Spleen (tissue), 11 donors: Measurements from ENCODE around the gene TUBA1B. TPM values are rescaled to one million over a fixed set of nuclear protein-coding genes. Genes with fewer than 3 reads are reported as not detected.

Source experiments
- DNase-seq: peaks from one replicate; pipeline ENCODE4 v3.0.0-alpha.2; 2020
- H3K27ac ChIP-seq, 8 donors: fragments of 200-600 bp; sonication (generic) in 7 of 8; 1 replicate in 4 of 8; 2 replicates in 4 of 8; pipeline versions ENCODE4 v1.5.0 to v1.8.0; 2016 to 2021; ENCODE audit warnings: inconsistent platforms in 4 of 8, mild to moderate bottlenecking in 4 of 8, moderate library complexity in 1 of 8
- H3K27me3 ChIP-seq, 7 donors: fragments of 200-600 bp; sonication (generic) in 6 of 7; replicated peaks in 1 of 7; 1 replicate in 4 of 7; 2 replicates in 3 of 7; pipeline versions ENCODE4 v1.5.0 to v1.8.0; 2016 to 2021; ENCODE audit warnings: inconsistent platforms in 3 of 7, mild to moderate bottlenecking in 1 of 7
- H3K36me3 ChIP-seq, 6 donors: fragments of 200-600 bp; sonication (generic) in 5 of 6; 1 replicate in 4 of 6; 2 replicates in 2 of 6; pipeline versions ENCODE4 v1.5.0 to v1.8.0; 2016 to 2021; ENCODE audit warnings: inconsistent platforms in 2 of 6
- H3K4me1 ChIP-seq, 6 donors: fragments of 200-600 bp; sonication (generic) in 5 of 6; 1 replicate in 3 of 6; 2 replicates in 3 of 6; pipeline versions ENCODE4 v1.5.0 to v1.8.0; 2016 to 2021; ENCODE audit warnings: inconsistent platforms in 3 of 6
- H3K4me3 ChIP-seq, 8 donors: fragments of 200-600 bp; sonication (generic) in 7 of 8; 1 replicate in 4 of 8; 2 replicates in 4 of 8; pipeline versions ENCODE4 v1.5.0 to v1.8.0; 2016 to 2021; ENCODE audit warnings: inconsistent platforms in 4 of 8, mild to moderate bottlenecking in 4 of 8, moderate library complexity in 2 of 8
- H3K9me3 ChIP-seq, 8 donors: fragments of 200-600 bp; sonication (generic) in 7 of 8; 1 replicate in 4 of 8; 2 replicates in 4 of 8; pipeline versions ENCODE4 v1.5.0 to v1.8.0; 2016 to 2021; ENCODE audit warnings: inconsistent platforms in 4 of 8
- POLR2A ChIP-seq, 3 donors: fragments of 450-650 bp; IDR thresholded peaks; one replicate each; pipeline ENCODE4 v1.5.1; 2017; ENCODE audit warnings: antibody characterized with exemption in 3 of 3, mild to moderate bottlenecking in 1 of 3
- POLR2AphosphoS5 ChIP-seq, 3 donors: sonication (generic); formaldehyde crosslinking; IDR thresholded peaks; one replicate each; pipeline ENCODE4 v1.5.1; 2017; ENCODE audit warnings: antibody characterized with exemption in 3 of 3
- WGBS, 5 donors: extraction: QIAGEN DNeasy Blood & Tissue Kit in 3 of 5; methylation state at CpG; one replicate each; pipeline versions ENCODE4 v1.1.5 to v1.1.7; 2013 to 2018; 5-methylcytosine and 5-hydroxymethylcytosine counted together
- intact Hi-C: fragments of 100-400 bp; cut with DNase I; formaldehyde crosslinking; loops from one replicate; pipeline ENCODE4 v1.15.0; 2023; ENCODE audit warnings: low total_unique reads
- polyA plus RNA-seq, 3 donors: library from polyadenylated mRNA; stranded (reverse); fragments of 200-250 nt; gene quantifications; one replicate each; pipeline ENCODE4 v1.2.1, GENCODE V29; 2013
- total RNA-seq, 7 donors: library from RNA; depleted of rRNA in 3 of 7; stranded (reverse); fragments of >200 nt in 3 of 7; fragmentation: NEBNext Ultra II Directional in 4 of 7; extraction: Animal tissue kit (Norgen Biotek cat#: 25700) in 4 of 7; gene quantifications; one replicate each; pipeline versions ENCODE4 v1.1.0 to v1.2.1, GENCODE V29; 2016 to 2021
- TF ChIP-seq, protein P1 (sequence below), 11 experiments: fragments of 200-600 bp in 7 of 11; fragments of 450-650 bp in 4 of 11; sonication (generic) in 4 of 11; IDR thresholded peaks in 8 of 11; conservative IDR thresholded peaks in 3 of 11; 1 replicate in 7 of 11; 2 replicates in 4 of 11; pipeline versions ENCODE4 v1.4.0 to v1.8.0; 2016 to 2021; ENCODE audit warnings: antibody characterized with exemption in 11 of 11, inconsistent platforms in 4 of 11, mild to moderate bottlenecking in 1 of 11
- donor health status: healthy with polysubstance abuse.
- donor health status: DM: no; HTN: no; CAD: no; lungs with moderate emphysema.
- donor health status: DM: no; HTN: no; CAD: no.
- donor health status: Bipolar disorder and iron deficiency.
- donor health status: healthy.
- donor health status: DM: no; HTN: no; CAD: no.
- donor health status: DM: yes; HTN: yes; CAD: no.

Gene TUBA1B
- total and polyA plus RNA-seq, 10 donors: 231 to 706 (median 476) TPM

DNA sequence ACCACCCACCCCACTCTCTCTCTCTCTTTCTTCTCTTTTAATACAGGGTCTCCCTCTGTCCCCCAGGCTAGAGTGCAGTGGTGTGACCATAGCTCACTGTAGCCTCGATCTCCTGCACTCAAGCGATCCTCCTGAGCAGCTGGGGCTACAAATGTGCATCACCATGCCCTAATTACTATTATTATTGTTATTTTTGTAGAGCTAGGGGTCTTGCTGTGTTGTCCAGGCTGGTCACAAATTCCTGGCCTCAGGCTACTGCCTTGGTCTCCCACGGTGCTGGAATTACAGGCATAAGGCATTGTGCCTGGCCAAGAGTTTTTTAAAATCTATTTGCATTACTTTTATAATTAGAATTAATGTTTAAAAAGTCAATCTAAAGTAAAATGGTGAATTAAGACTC is 23.0 kb upstream of the TUBA1B start:
- Histone ChIP-seq H3K4me3 (no peak overlapping the region), H3K4me1 (peaks cover 0 to 11% (median 0%) of the 10 kb centered on the region in 6 donors), H3K36me3 (no peaks in the 10 kb centered on the region), H3K9me3 (no peaks in the 10 kb centered on the region), H3K27ac (no peak overlapping the region), H3K27me3 (no peaks in the 10 kb centered on the region)
- intact Hi-C loops: no loop called here
- TF ChIP-seq POLR2AphosphoS5 (IDR thresholded peaks at IDR 0.05): no peak
- TF ChIP-seq, protein P1, sequence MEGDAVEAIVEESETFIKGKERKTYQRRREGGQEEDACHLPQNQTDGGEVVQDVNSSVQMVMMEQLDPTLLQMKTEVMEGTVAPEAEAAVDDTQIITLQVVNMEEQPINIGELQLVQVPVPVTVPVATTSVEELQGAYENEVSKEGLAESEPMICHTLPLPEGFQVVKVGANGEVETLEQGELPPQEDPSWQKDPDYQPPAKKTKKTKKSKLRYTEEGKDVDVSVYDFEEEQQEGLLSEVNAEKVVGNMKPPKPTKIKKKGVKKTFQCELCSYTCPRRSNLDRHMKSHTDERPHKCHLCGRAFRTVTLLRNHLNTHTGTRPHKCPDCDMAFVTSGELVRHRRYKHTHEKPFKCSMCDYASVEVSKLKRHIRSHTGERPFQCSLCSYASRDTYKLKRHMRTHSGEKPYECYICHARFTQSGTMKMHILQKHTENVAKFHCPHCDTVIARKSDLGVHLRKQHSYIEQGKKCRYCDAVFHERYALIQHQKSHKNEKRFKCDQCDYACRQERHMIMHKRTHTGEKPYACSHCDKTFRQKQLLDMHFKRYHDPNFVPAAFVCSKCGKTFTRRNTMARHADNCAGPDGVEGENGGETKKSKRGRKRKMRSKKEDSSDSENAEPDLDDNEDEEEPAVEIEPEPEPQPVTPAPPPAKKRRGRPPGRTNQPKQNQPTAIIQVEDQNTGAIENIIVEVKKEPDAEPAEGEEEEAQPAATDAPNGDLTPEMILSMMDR (IDR thresholded peaks at IDR 0.05 in 8 of 11, conservative IDR thresholded peaks at IDR 0.05 in 3 of 11): no peak
- TF ChIP-seq POLR2A (IDR thresholded peaks at IDR 0.05): no peak
- 62 to 95% (median 74%) methylated on average over 3 of the region's 3 CpGs for WGBS, 5 donors
- DNase-seq: no peak

DNA sequence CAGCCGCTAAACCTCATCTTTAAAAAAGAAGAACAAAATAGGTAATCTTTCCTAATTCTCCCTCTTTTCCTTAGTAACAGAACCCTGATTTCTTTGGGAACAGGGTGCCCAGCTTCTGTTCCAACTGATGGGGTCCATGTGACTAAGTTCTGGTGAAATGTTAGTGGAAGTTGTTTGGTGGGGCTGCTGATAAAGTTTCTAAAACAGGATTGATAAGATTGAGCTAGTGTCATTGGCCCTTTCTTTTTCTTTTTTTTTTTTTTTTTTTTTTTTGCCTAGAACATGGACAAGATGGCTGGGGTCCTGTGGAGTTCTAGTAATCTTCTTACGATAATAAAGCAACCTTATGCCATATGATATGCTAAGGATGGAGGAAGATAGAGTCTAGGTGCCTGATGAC is 16.2 kb upstream of the TUBA1B start:
- intact Hi-C loops: no loop called here
- TF ChIP-seq POLR2AphosphoS5 (IDR thresholded peaks at IDR 0.05) (no peak), POLR2A (IDR thresholded peaks at IDR 0.05) (no peak)
- TF ChIP-seq, protein P1 (IDR thresholded peaks at IDR 0.05 in 8 of 11, conservative IDR thresholded peaks at IDR 0.05 in 3 of 11): no peak
- Histone ChIP-seq H3K4me1 (no peaks in the 10 kb centered on the region), H3K27me3 (no peaks in the 10 kb centered on the region), H3K9me3 (no peaks in the 10 kb centered on the region), H3K36me3 (no peaks in the 10 kb centered on the region), H3K27ac (no peak overlapping the region), H3K4me3 (no peak overlapping the region)
- 95 to 98% (median 97%) methylated on average over 2 of the region's 2 CpGs for WGBS, 5 donors
- no peak for DNase-seq

DNA sequence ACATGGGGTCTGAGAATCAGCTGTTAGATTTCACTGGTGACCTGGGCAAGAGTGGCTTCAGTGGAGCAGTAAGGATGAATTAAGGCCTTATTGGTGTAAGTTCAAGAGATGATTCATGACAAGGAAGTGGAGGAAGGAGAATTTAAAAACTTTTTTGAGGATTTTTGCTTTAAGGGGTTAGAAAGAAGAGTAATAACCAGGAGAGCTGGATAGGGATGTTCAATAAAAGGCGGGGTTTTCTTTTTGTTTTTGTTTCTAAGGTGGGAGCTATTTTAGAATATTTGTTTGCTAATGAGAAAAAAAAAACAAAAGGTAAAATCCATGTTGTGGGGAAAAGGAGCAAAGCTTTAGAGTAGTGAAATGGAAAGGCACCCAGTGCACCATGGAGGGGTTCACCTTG is 15.2 kb upstream of the TUBA1B start:
- 93 to 100% (median 96%) methylated on average over 1 of the region's 1 CpG for WGBS, 5 donors
- intact Hi-C loops: no loop called here
- Histone ChIP-seq H3K9me3 (no peaks in the 10 kb centered on the region), H3K4me1 (no peaks in the 10 kb centered on the region), H3K27ac (no peak overlapping the region), H3K36me3 (no peaks in the 10 kb centered on the region), H3K4me3 (no peak overlapping the region), H3K27me3 (no peaks in the 10 kb centered on the region)
- no peak for DNase-seq
- TF ChIP-seq POLR2AphosphoS5 (IDR thresholded peaks at IDR 0.05) (no peak), POLR2A (IDR thresholded peaks at IDR 0.05) (no peak)
- TF ChIP-seq, protein P1 (IDR thresholded peaks at IDR 0.05 in 8 of 11, conservative IDR thresholded peaks at IDR 0.05 in 3 of 11): no peak

DNA sequence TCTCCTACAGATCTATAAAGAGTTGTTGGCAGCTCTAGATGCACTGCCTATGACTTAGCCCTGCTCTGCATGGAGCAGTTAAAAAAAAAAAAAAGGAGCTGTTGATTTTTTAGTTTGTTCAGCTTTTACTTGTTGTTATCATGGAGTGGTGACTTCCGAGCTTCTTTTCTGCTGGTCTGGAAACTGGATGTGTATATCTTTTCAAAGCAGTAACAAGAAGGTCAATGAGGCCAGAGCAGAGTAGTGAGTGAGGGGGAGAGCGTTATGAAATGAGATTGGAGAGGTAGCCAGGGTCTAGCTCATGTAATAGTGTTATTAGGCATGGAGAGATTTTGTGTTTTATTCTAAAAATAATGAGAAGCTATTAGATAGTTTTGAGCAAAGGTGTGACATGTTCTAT is 13.2 kb upstream of the TUBA1B start:
- DNase-seq: no peak
- no peaks in the 10 kb centered on the region for H3K27me3 ChIP-seq
- no peaks in the 10 kb centered on the region for H3K4me1 ChIP-seq
- intact Hi-C loops: no loop called here
- H3K27ac ChIP-seq: no peak overlapping the region
- H3K4me3 ChIP-seq: no peak overlapping the region
- no peaks in the 10 kb centered on the region for H3K9me3 ChIP-seq
- TF ChIP-seq, protein P1 (IDR thresholded peaks at IDR 0.05 in 8 of 11, conservative IDR thresholded peaks at IDR 0.05 in 3 of 11): no peak
- no peak for TF ChIP-seq POLR2A (IDR thresholded peaks at IDR 0.05)
- TF ChIP-seq POLR2AphosphoS5 (IDR thresholded peaks at IDR 0.05): no peak
- no peaks in the 10 kb centered on the region for H3K36me3 ChIP-seq
- 88 to 94% (median 92%) methylated on average over 2 of the region's 2 CpGs for WGBS, 5 donors
